ENCODE data around the gene TUBA4B.

TUBA4B gene

GRCh38 chr2:219287580-219288265, 34.7 kb downstream of the TUBA4B start:
- DNase-seq (ENCODE audit: insufficient read length, low spot score) (no peak), FAIRE-seq (no peak)
- TF ChIP-seq TAF1 (IDR thresholded peaks at IDR 0.05; ENCODE audit: low read depth, low read length) (no peak), POLR2A (IDR thresholded peaks at IDR 0.05; ENCODE audit: low read depth, low read length) (peak; percentile 19; the same call in 1 of the 2 replicates)

- DNase-seq (ENCODE audit: insufficient read length, low spot score) (no peak), FAIRE-seq (no peak)
- TF ChIP-seq TAF1 (IDR thresholded peaks at IDR 0.05; ENCODE audit: low read depth, low read length) (no peak), SPI1 (IDR thresholded peaks at IDR 0.05; ENCODE audit: low read depth, low read length) (no peak), POLR2AphosphoS5 (IDR thresholded peaks at IDR 0.05; ENCODE audit: low read depth, low read length) (no peak), POLR2A (IDR thresholded peaks at IDR 0.05; ENCODE audit: low read depth, low read length) (no peak), PAX5 (IDR thresholded peaks at IDR 0.05; ENCODE audit: insufficient read depth, low read length, severe bottlenecking) (no peak), POU2F2 (IDR thresholded peaks at IDR 0.05; ENCODE audit: low read depth, low read length) (no peak)
Observed at GRCh38 chr2:219289195-219289536, 36.1 kb downstream of the TUBA4B start.

GRCh38 chr2:219289537-219290361, 36.7 kb downstream of the TUBA4B start:
- no peak for DNase-seq (ENCODE audit: insufficient read length, low spot score)
- FAIRE-seq = no peak
- no peak for TF ChIP-seq POU2F2 (IDR thresholded peaks at IDR 0.05; ENCODE audit: low read depth, low read length)
- no peak for TF ChIP-seq TAF1 (IDR thresholded peaks at IDR 0.05; ENCODE audit: low read depth, low read length)
- no peak for TF ChIP-seq SPI1 (IDR thresholded peaks at IDR 0.05; ENCODE audit: low read depth, low read length)
- no peak for TF ChIP-seq POLR2A (IDR thresholded peaks at IDR 0.05; ENCODE audit: low read depth, low read length)
- no peak for TF ChIP-seq POLR2AphosphoS5 (IDR thresholded peaks at IDR 0.05; ENCODE audit: low read depth, low read length)

GRCh38 chr2:219290381-219291171, 37.5 kb downstream of the TUBA4B start:
- DNase-seq (ENCODE audit: insufficient read length, low spot score) = no peak
- FAIRE-seq = no peak
- no peak for TF ChIP-seq POU2F2 (IDR thresholded peaks at IDR 0.05; ENCODE audit: low read depth, low read length)
- no peak for TF ChIP-seq SPI1 (IDR thresholded peaks at IDR 0.05; ENCODE audit: low read depth, low read length)
- TF ChIP-seq PAX5 (IDR thresholded peaks at IDR 0.05; ENCODE audit: insufficient read depth, low read length, severe bottlenecking) = no peak
- TF ChIP-seq POLR2AphosphoS5 (IDR thresholded peaks at IDR 0.05; ENCODE audit: low read depth, low read length) = no peak
- no peak for TF ChIP-seq TAF1 (IDR thresholded peaks at IDR 0.05; ENCODE audit: low read depth, low read length)
- no peak for TF ChIP-seq POLR2A (IDR thresholded peaks at IDR 0.05; ENCODE audit: low read depth, low read length)

GRCh38 chr2:219291394-219291793, 38.4 kb downstream of the TUBA4B start:
- DNase-seq (ENCODE audit: insufficient read length, low spot score) = no peak
- FAIRE-seq = no peak
- TF ChIP-seq POU2F2 (IDR thresholded peaks at IDR 0.05; ENCODE audit: low read depth, low read length) (no peak), POLR2AphosphoS5 (IDR thresholded peaks at IDR 0.05; ENCODE audit: low read depth, low read length) (no peak), POLR2A (IDR thresholded peaks at IDR 0.05; ENCODE audit: low read depth, low read length) (no peak), PAX5 (IDR thresholded peaks at IDR 0.05; ENCODE audit: insufficient read depth, low read length, severe bottlenecking) (no peak), SPI1 (IDR thresholded peaks at IDR 0.05; ENCODE audit: low read depth, low read length) (no peak), TAF1 (IDR thresholded peaks at IDR 0.05; ENCODE audit: low read depth, low read length) (no peak)

GRCh38 chr2:219291910-219292490, 39.0 kb downstream of the TUBA4B start:
- FAIRE-seq (no peak), DNase-seq (ENCODE audit: insufficient read length, low spot score) (no peak)
- no peak for TF ChIP-seq TAF1 (IDR thresholded peaks at IDR 0.05; ENCODE audit: low read depth, low read length)

- FAIRE-seq (no peak), DNase-seq (ENCODE audit: insufficient read length, low spot score) (no peak)
- TF ChIP-seq POU2F2 (IDR thresholded peaks at IDR 0.05; ENCODE audit: low read depth, low read length) = no peak
- no peak for TF ChIP-seq SPI1 (IDR thresholded peaks at IDR 0.05; ENCODE audit: low read depth, low read length)
- TF ChIP-seq POLR2AphosphoS5 (IDR thresholded peaks at IDR 0.05; ENCODE audit: low read depth, low read length) = no peak
- no peak for TF ChIP-seq TAF1 (IDR thresholded peaks at IDR 0.05; ENCODE audit: low read depth, low read length)
- TF ChIP-seq POLR2A (IDR thresholded peaks at IDR 0.05; ENCODE audit: low read depth, low read length) = no peak
- no peak for TF ChIP-seq PAX5 (IDR thresholded peaks at IDR 0.05; ENCODE audit: insufficient read depth, low read length, severe bottlenecking)
Observed at GRCh38 chr2:219292616-219293015, 39.6 kb downstream of the TUBA4B start.

GRCh38 chr2:219293736-219294231, 40.7 kb downstream of the TUBA4B start:
- no peak for DNase-seq (ENCODE audit: insufficient read length, low spot score)
- no peak for TF ChIP-seq TAF1 (IDR thresholded peaks at IDR 0.05; ENCODE audit: low read depth, low read length)
- no peak for TF ChIP-seq SPI1 (IDR thresholded peaks at IDR 0.05; ENCODE audit: low read depth, low read length)
- TF ChIP-seq POLR2A (IDR thresholded peaks at IDR 0.05; ENCODE audit: low read depth, low read length) = no peak
- TF ChIP-seq POU2F2 (IDR thresholded peaks at IDR 0.05; ENCODE audit: low read depth, low read length) = no peak
- TF ChIP-seq PAX5 (IDR thresholded peaks at IDR 0.05; ENCODE audit: insufficient read depth, low read length, severe bottlenecking) = no peak
- no peak for FAIRE-seq
